ENCODE data around the gene PCDHGB6.
"Not testable (repeated sequence)": the region's sequence is repeated elsewhere in the genome, so short reads cannot be mapped to it uniquely, and the experiment has no call there.

GRCh38 chr5:141407790-141408505 is at the start of gene PCDHGB6:
- peak in 5 of 6 experiments; percentile 18 to 53 (median 34) for TF ChIP-seq CTCF (IDR thresholded peaks at IDR 0.05)
- not testable (repeated sequence) for TF ChIP-seq POLR2A (IDR thresholded peaks at IDR 0.05)
